CD4-positive, alpha-beta memory T cell (primary cell): ENCODE results near the gene GALNS. TPM values are rescaled to one million over a fixed set of nuclear protein-coding genes. Genes with fewer than 3 reads are reported as not detected.

Experiments
- CTCF ChIA-PET: fragments of 350-600 bp; sonication (Branson Sonifier 250); formaldehyde crosslinking; loops from one replicate; lab custom pipeline; 2021; ENCODE audit warnings: inconsistent platforms; ENCODE audit not compliant: partially characterized antibody; lab: Charles Lee
- POLR2A ChIA-PET: fragments of 350-600 bp; sonication (Branson Sonifier 250); formaldehyde crosslinking; loops from one replicate; lab custom pipeline; 2021; ENCODE audit not compliant: partially characterized antibody; lab: Charles Lee
- DNase-seq, 5 donors: peaks; one replicate each; pipeline versions ENCODE4 v3.0.0 to v3.0.0-alpha.2; 2020 to 2022; ENCODE audit warnings: mixed read lengths in 1 of 5
- H3K27ac ChIP-seq: one replicate; pipeline ENCODE4 v1.7.0; 2013; ENCODE audit warnings: low read depth, low read length
- H3K27me3 ChIP-seq: 2 replicates; pipeline ENCODE4 v1.7.0; 2013; ENCODE audit warnings: mild to moderate bottlenecking, low read length, moderate library complexity; ENCODE audit not compliant: insufficient read depth
- H3K36me3 ChIP-seq: 2 replicates; pipeline ENCODE4 v1.7.0; 2013; ENCODE audit warnings: mild to moderate bottlenecking, low read length, moderate library complexity; ENCODE audit not compliant: insufficient read depth
- H3K4me1 ChIP-seq: 2 replicates; pipeline ENCODE4 v1.7.0; 2013; ENCODE audit warnings: mild to moderate bottlenecking, low read length, moderate library complexity; ENCODE audit not compliant: insufficient read depth
- H3K4me3 ChIP-seq, 2 donors: one replicate each; pipeline ENCODE4 v1.7.0; 2013; ENCODE audit warnings: low read length in 2 of 2, mild to moderate bottlenecking in 1 of 2
- H3K9me3 ChIP-seq, 2 donors: one replicate each; pipeline ENCODE4 v1.7.0; 2013; ENCODE audit warnings: low read length in 2 of 2, control low read depth in 1 of 2; ENCODE audit not compliant: control insufficient read depth in 1 of 2
- H3K27ac Mint-ChIP-seq, 7 donors: one replicate each; pipeline ENCODE4 v1.8.0; 2020 to 2021; ENCODE audit warnings: mixed read lengths in 7 of 7, mild to moderate bottlenecking in 6 of 7, inconsistent platforms in 3 of 7, moderate library complexity in 3 of 7
- H3K27me3 Mint-ChIP-seq, 2 donors: one replicate each; pipeline ENCODE4 v1.8.0; 2020 to 2021; ENCODE audit warnings: mixed read lengths in 2 of 2
- H3K36me3 Mint-ChIP-seq, 2 donors: one replicate each; pipeline ENCODE4 v1.8.0; 2020 to 2021; ENCODE audit warnings: mixed read lengths in 2 of 2, inconsistent platforms in 1 of 2, mild to moderate bottlenecking in 1 of 2
- H3K4me1 Mint-ChIP-seq, 4 donors: one replicate each; pipeline ENCODE4 v1.8.0; 2020 to 2021; ENCODE audit warnings: mixed read lengths in 4 of 4, mild to moderate bottlenecking in 1 of 4
- H3K4me3 Mint-ChIP-seq, 8 donors: one replicate each; pipeline ENCODE4 v1.8.0; 2020 to 2021; ENCODE audit warnings: mixed read lengths in 8 of 8, mild to moderate bottlenecking in 7 of 8, moderate library complexity in 6 of 8, inconsistent platforms in 3 of 8
- H3K9me3 Mint-ChIP-seq, 8 donors: one replicate each; pipeline ENCODE4 v1.8.0; 2020 to 2021; ENCODE audit warnings: mixed read lengths in 8 of 8, mild to moderate bottlenecking in 5 of 8, inconsistent platforms in 3 of 8, moderate library complexity in 1 of 8
- intact Hi-C: fragments of 100-400 bp; cut with micrococcal nuclease; formaldehyde crosslinking; loops from one replicate; pipeline ENCODE4 v1.15.1; 2023
- polyA plus RNA-seq, 2 donors: library from polyadenylated mRNA; unstranded; fragments of 300-500 nt; fragmentation: Illumina TruSeq; gene quantifications; one replicate each; pipeline ENCODE4 v1.2.3, GENCODE V29; 2021
- total RNA-seq, 2 experiments: library from RNA; stranded (reverse); gene quantifications; one replicate each; pipeline ENCODE4 v1.2.3, GENCODE V29; 2021

The GALNS gene
- total and polyA plus RNA-seq, 4 experiments from 2014 or later = 5.6 to 65.7 (median 33.7) TPM

DNA sequence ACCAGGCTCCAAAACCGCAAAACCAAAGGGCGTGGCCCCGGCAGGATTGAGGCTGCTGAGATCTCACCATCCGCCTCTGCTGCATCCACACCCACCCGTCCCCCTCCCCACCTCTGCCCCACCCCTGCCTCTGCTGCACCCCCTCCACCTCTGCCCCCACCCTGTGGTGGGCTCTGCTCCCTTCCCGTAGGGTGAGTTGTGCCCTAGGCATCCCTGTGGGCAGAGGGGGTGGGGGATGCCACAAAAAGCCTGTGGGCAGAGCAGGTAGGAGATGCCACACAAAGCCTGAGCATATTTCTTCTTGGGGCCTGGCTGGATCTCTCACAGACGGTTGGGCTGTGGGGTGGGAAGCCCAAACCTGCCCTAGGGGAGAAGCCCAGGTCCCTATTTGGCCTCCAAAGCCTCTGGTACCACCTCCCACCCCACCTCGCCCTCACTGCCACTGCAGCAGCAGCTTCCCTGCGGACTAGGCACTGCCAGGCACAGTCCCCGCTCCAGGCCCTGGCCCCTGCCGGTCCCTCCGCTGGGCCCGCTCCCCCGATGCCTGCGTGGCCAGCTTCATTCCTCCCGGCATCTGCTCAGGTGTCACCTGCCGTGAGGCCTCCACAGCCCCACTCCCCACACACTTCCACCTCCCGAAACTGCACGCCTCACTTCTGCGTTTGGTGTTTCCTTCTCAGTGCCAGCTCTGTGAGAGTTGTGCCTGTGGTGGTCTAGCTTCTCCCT lies 21.0 kb upstream of the GALNS start:
- Mint-ChIP-seq H3K27me3 (peaks cover 0 to 1% of the 10 kb centered on the region in 2 donors), H3K36me3 (no peaks in the 10 kb centered on the region), H3K4me3 (no peak overlapping the region), H3K27ac (no peak overlapping the region), H3K4me1 (peaks cover 2 to 6% (median 4%) of the 10 kb centered on the region in 4 donors), H3K9me3 (peaks cover 0 to 1% (median 0%) of the 10 kb centered on the region in 8 donors)
- Histone ChIP-seq H3K27me3 (no peaks in the 10 kb centered on the region), H3K4me3 (no peak overlapping the region), H3K36me3 (no peaks in the 10 kb centered on the region), H3K4me1 (no peaks in the 10 kb centered on the region), H3K27ac (no peak overlapping the region), H3K9me3 (no peaks in the 10 kb centered on the region)
- POLR2A ChIA-PET = no interaction called here
- intact Hi-C loops = no loop called here
- no peak for DNase-seq
- CTCF ChIA-PET = no interaction called here

DNA sequence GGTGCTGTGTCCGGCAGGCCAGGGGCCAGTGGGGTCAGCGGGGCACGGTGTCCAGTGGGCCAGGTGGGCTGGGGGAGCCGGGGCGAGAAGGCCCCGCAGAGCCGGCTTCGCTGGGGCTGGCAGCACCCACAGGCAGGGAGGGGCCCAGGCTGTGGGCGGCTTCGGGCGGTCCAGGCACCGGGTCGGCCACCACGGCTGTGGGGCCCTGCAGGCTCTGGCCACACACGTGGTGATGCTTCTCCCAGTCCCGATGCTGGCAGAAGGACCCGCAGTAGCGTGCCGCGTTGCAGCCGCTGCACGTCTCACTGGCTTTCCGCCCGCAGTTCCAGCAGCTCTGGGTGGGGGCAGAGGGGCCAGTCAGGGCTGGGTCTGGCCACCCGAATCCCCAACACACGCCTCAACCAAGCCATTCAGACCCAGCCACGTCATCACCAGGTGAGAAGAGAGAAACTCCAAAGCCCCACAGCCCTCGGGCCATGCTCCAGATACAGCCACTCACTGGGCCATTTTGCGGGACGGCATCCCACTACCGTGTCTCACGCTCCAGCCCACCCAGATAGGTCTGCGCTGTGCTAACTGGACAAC lies 20.3 kb upstream of the GALNS start:
- no peaks in the 10 kb centered on the region for H3K9me3 Mint-ChIP-seq
- ChIA-PET POLR2A (no interaction called here), CTCF (no interaction called here)
- H3K36me3 Mint-ChIP-seq = no peaks in the 10 kb centered on the region
- no peak overlapping the region for H3K4me3 Mint-ChIP-seq
- H3K27ac Mint-ChIP-seq = no peak overlapping the region
- Histone ChIP-seq H3K9me3 (no peaks in the 10 kb centered on the region), H3K27me3 (no peaks in the 10 kb centered on the region), H3K36me3 (no peaks in the 10 kb centered on the region), H3K27ac (no peak overlapping the region), H3K4me3 (no peak overlapping the region), H3K4me1 (no peaks in the 10 kb centered on the region)
- DNase-seq = no peak
- H3K27me3 Mint-ChIP-seq = peaks cover 0 to 1% of the 10 kb centered on the region in 2 donors
- H3K4me1 Mint-ChIP-seq = peaks cover 0 to 1% (median under 1%) of the 10 kb centered on the region in 4 donors
- intact Hi-C loops = no loop called here

DNA sequence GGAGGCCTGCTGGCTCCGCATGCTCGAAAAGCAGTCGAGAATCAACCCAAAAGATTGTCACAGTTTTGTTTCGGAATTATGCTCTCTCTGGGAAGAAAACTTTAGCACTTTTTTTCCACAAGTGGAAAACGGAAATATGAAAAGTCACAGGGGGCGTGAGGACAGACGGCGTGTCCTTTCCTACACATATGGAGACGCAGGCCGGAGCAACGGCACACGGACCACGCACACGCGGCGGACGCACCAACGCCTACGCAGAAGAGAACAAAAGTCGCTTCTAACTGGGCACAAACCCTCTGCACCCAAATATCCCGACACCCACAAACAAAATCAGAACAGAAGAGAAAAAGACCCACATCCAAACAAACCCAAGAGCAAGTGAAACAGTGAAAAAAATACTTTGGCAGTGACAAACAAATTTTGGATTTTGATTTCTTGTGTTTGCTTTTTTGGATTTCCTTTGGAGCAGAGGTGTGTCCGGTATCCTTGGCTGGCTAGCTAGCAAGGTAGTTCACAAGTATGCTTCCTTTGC lies 19.0 kb upstream of the GALNS start:
- no peak overlapping the region for H3K4me3 Mint-ChIP-seq
- Histone ChIP-seq H3K36me3 (no peaks in the 10 kb centered on the region), H3K4me3 (no peak overlapping the region), H3K9me3 (no peaks in the 10 kb centered on the region), H3K27me3 (no peaks in the 10 kb centered on the region), H3K27ac (no peak overlapping the region), H3K4me1 (no peaks in the 10 kb centered on the region)
- no peak overlapping the region for H3K27ac Mint-ChIP-seq
- no peak for DNase-seq
- CTCF ChIA-PET = no interaction called here
- H3K36me3 Mint-ChIP-seq = no peaks in the 10 kb centered on the region
- H3K27me3 Mint-ChIP-seq = peaks cover 3 to 5% of the 10 kb centered on the region in 2 donors
- no peaks in the 10 kb centered on the region for H3K9me3 Mint-ChIP-seq
- H3K4me1 Mint-ChIP-seq = peaks cover 0 to 2% (median under 1%) of the 10 kb centered on the region in 4 donors
- intact Hi-C loops = no loop called here
- POLR2A ChIA-PET = no interaction called here

DNA sequence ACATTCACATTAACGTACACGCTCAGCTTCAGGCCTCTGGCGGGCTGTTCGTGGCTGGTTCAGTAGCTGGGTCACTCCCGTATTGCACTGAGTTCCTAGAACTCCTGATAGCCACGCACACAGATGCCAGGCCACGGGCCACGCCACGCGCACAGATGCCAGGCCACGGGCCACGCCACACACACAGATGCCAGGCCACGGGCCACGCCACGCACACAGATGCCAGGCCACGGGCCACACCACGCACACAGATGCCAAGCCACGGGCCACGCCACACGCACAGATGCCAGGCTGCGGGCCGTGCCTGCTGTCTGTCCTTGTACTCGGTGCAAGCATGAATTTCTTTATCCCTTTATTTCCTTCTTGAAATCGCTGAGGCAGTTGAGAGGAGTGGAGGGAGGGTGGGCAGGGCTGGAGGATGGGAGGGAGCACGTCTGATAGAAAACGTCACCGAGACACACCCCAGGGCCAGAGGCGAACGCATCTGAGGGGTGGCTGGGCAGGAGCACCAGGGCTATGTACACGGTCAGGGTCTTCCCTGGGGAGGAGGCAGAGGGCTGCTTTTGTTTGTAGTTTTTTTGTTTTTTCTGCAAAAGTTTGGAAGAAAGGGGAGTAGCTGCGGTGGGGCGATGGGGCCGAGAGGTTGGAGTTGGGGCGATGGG lies 18.3 kb upstream of the GALNS start:
- no peaks in the 10 kb centered on the region for H3K4me1 ChIP-seq
- no peak overlapping the region for H3K4me3 ChIP-seq
- no peak overlapping the region for H3K4me3 Mint-ChIP-seq
- H3K27me3 Mint-ChIP-seq = peaks cover 6 to 7% of the 10 kb centered on the region in 2 donors
- H3K9me3 ChIP-seq = no peaks in the 10 kb centered on the region
- POLR2A ChIA-PET = no interaction called here
- H3K4me1 Mint-ChIP-seq = peaks cover 0 to 3% (median under 1%) of the 10 kb centered on the region in 4 donors
- H3K9me3 Mint-ChIP-seq = no peaks in the 10 kb centered on the region
- H3K27me3 ChIP-seq = no peaks in the 10 kb centered on the region
- H3K36me3 ChIP-seq = no peaks in the 10 kb centered on the region
- no peaks in the 10 kb centered on the region for H3K36me3 Mint-ChIP-seq
- intact Hi-C loops = no loop called here
- peak overlapping the region in 1 of 7 donors; percentile 57 for H3K27ac Mint-ChIP-seq
- DNase-seq = no peak
- CTCF ChIA-PET = no interaction called here
- no peak overlapping the region for H3K27ac ChIP-seq

DNA sequence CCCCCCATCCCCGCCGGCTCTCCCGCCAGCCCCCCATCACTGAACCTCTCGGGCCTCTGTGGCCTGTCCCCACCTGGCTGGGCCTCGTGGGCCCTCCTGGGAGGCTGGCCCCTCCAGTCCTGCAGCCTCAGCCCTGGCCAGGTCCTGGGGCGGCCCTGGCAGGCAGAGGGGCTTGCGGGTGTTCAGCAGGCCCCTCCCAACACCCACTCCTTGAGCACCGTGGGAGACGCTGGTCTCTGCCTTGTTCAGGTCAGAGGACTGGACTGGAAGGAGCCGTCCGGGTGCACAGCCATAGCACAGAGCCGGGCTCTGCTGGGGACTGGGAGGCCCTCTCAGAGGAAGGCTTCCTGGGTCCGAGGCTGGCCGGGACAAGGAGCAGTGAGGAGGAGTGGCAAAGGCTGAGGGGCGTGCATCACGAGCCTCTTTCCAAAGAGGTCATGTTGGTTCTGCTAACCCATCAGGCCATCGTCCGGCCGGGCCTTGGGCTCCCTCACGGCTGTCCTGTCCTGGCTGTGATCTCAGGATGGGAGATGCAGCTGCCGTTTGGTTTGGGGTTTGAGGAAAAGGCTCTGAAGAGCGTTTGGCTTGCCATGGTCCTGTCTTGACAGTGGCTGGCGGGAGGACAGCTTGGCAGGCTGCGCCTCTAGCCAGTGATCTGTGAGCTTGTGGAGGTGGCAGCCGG lies 16.0 kb upstream of the GALNS start:
- H3K4me3 Mint-ChIP-seq = no peak overlapping the region
- Histone ChIP-seq H3K36me3 (no peaks in the 10 kb centered on the region), H3K27me3 (no peaks in the 10 kb centered on the region), H3K9me3 (no peaks in the 10 kb centered on the region), H3K27ac (no peak overlapping the region), H3K4me3 (no peak overlapping the region), H3K4me1 (no peaks in the 10 kb centered on the region)
- no peak overlapping the region for H3K27ac Mint-ChIP-seq
- H3K9me3 Mint-ChIP-seq = no peaks in the 10 kb centered on the region
- CTCF ChIA-PET = no interaction called here
- intact Hi-C loops = no loop called here
- peaks cover 0 to 3% (median under 1%) of the 10 kb centered on the region in 4 donors for H3K4me1 Mint-ChIP-seq
- peaks cover 6 to 12% of the 10 kb centered on the region in 2 donors for H3K27me3 Mint-ChIP-seq
- DNase-seq = no peak
- POLR2A ChIA-PET = no interaction called here
- no peaks in the 10 kb centered on the region for H3K36me3 Mint-ChIP-seq

DNA sequence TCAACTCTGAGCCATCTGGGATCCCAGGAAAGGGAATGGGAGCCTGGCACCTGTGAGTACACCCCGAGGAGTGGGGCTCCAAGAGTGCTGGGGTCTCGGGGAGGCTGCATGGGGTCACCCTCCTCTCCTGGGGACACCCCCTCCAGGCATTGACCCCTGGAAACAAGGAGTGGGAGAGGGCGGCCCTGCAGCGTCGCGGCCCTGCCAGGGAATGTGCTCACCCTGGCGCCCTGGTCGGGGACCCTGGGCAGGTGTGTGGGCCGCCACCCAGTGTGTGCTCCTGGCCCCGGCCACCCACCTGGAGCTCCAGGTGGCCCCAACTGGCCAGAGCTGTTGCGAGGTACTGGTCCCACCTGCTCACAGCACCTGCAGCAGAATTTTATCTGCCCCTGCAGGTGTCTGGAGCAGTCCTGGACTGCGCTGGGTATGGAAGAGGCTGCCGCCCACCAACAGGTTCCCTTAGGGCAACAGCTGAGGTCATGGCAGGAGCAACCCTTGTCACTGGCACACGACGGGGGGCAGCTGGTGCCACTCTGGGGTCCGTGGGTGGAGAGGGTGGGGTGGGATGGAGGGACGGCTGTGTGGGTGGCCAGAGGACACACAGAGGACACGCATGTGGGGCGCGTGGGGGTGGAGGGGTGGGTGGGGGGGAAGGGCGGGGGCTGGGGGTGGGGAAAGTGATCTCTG lies 15.1 kb upstream of the GALNS start:
- no peak overlapping the region for H3K4me3 Mint-ChIP-seq
- CTCF ChIA-PET = no interaction called here
- H3K36me3 Mint-ChIP-seq = no peaks in the 10 kb centered on the region

More for the DNA sequence above, 15.1 kb upstream of the GALNS start:
- peaks cover 6 to 12% of the 10 kb centered on the region in 2 donors for H3K27me3 Mint-ChIP-seq
- H3K9me3 Mint-ChIP-seq = no peaks in the 10 kb centered on the region
- Histone ChIP-seq H3K27ac (no peak overlapping the region), H3K9me3 (no peaks in the 10 kb centered on the region), H3K27me3 (no peaks in the 10 kb centered on the region), H3K36me3 (no peaks in the 10 kb centered on the region), H3K4me1 (no peaks in the 10 kb centered on the region), H3K4me3 (no peak overlapping the region)
- POLR2A ChIA-PET = no interaction called here
- intact Hi-C loops = no loop called here
- H3K27ac Mint-ChIP-seq = no peak overlapping the region
- no peak for DNase-seq
- peaks cover 0 to 3% (median under 1%) of the 10 kb centered on the region in 4 donors for H3K4me1 Mint-ChIP-seq
